PC-9 (cell line): ENCODE data around the gene LTBP3. TPM values are rescaled to one million over a fixed set of nuclear protein-coding genes. Genes with fewer than 3 reads are reported as not detected.

Experiments
- BruUV-seq: library from RNA; stranded (reverse); fragments of 400-500 nt; replicated peaks from 2 replicates; lab custom pipeline; 2021; lab: Mats Ljungman, UMichigan
- CTCF ChIA-PET: fragments of 300-600 bp; sonication (Branson Sonifier 250); formaldehyde crosslinking; loops from one replicate; lab custom pipeline; 2022; ENCODE audit warnings: antibody characterized with exemption; lab: Charles Lee
- POLR2A ChIA-PET: fragments of 300-600 bp; sonication (Branson Sonifier 250); formaldehyde crosslinking; loops from one replicate; lab custom pipeline; 2022; ENCODE audit warnings: antibody characterized with exemption; ENCODE audit not compliant: unreplicated experiment; lab: Charles Lee
- DNase-seq, 2 experiments: peaks; one replicate each; pipeline versions ENCODE4 v3.0.0 to v3.0.0-alpha.2; 2015 to 2022; ENCODE audit warnings: mixed read lengths in 1 of 2
- H2AFZ ChIP-seq: fragments of 200-600 bp; sonication (generic); 2 replicates; pipeline ENCODE4 v1.8.1; 2017; ENCODE audit warnings: antibody characterized with exemption
- H3F3A ChIP-seq: fragments of 200-600 bp; sonication (generic); 2 replicates; pipeline ENCODE4 v1.8.1; 2017; ENCODE audit warnings: antibody characterized with exemption, mild to moderate bottlenecking, low read depth; ENCODE audit not compliant: insufficient read depth
- H3K27ac ChIP-seq: fragments of 200-600 bp; sonication (generic); 2 replicates; pipeline ENCODE4 v1.6.1; 2016; ENCODE audit warnings: mixed run types
- H3K27me3 ChIP-seq: fragments of 200-600 bp; sonication (generic); 2 replicates; pipeline ENCODE4 v1.6.1; 2016; ENCODE audit warnings: low read depth, mixed run types; ENCODE audit not compliant: insufficient read depth
- H3K36me3 ChIP-seq: fragments of 200-600 bp; sonication (generic); 2 replicates; pipeline ENCODE4 v1.6.1; 2016; ENCODE audit warnings: low read depth, mixed run types
- H3K4me1 ChIP-seq: fragments of 200-600 bp; sonication (generic); replicated peaks from 2 replicates; pipeline ENCODE4 v1.6.1; 2016; ENCODE audit warnings: mixed run types; ENCODE audit not compliant: insufficient read depth
- H3K4me2 ChIP-seq: fragments of 200-600 bp; sonication (generic); 2 replicates; pipeline ENCODE4 v1.6.1; 2017; ENCODE audit warnings: mixed run types
- H3K4me3 ChIP-seq: fragments of 200-600 bp; sonication (generic); 2 replicates; pipeline ENCODE4 v1.6.1; 2016; ENCODE audit warnings: mixed run types
- H3K79me2 ChIP-seq: fragments of 200-600 bp; sonication (generic); 2 replicates; pipeline ENCODE4 v1.6.1; 2017; ENCODE audit warnings: low read depth, mixed run types
- H3K9me2 ChIP-seq: fragments of 200-600 bp; sonication (generic); 2 replicates; pipeline ENCODE4 v1.8.1; 2017; ENCODE audit warnings: mild to moderate bottlenecking; ENCODE audit not compliant: insufficient read depth
- H3K9me3 ChIP-seq: fragments of 200-600 bp; sonication (generic); 2 replicates; pipeline ENCODE4 v1.8.1; 2016; ENCODE audit warnings: low read depth; ENCODE audit not compliant: insufficient read depth
- H4K20me1 ChIP-seq: fragments of 200-600 bp; sonication (generic); 2 replicates; pipeline ENCODE4 v1.8.1; 2017; ENCODE audit not compliant: insufficient read depth
- EZH2 ChIP-seq: fragments of 200-600 bp; sonication (generic); IDR thresholded peaks from 2 replicates; pipeline ENCODE4 v1.8.0; 2017; ENCODE audit warnings: antibody characterized with exemption, low read depth
- intact Hi-C: fragments of 100-400 bp; cut with micrococcal nuclease; formaldehyde crosslinking; loops from one replicate; pipeline ENCODE4 v1.10.0; 2022; ENCODE audit not compliant: unreplicated experiment
- total RNA-seq: library from RNA; stranded (reverse); gene quantifications from 2 replicates; pipeline ENCODE4 v1.2.3, GENCODE V29; 2021
- TF ChIP-seq, protein P1 (sequence below): fragments of 200-600 bp; sonication (generic); conservative IDR thresholded peaks from 2 replicates; pipeline ENCODE4 v1.6.1; 2017; ENCODE audit warnings: mixed run types, antibody characterized with exemption, mild to moderate bottlenecking, moderate library complexity

LTBP3 gene
- total RNA-seq, 1 experiment from 2014 or later: 455 TPM

DNA sequence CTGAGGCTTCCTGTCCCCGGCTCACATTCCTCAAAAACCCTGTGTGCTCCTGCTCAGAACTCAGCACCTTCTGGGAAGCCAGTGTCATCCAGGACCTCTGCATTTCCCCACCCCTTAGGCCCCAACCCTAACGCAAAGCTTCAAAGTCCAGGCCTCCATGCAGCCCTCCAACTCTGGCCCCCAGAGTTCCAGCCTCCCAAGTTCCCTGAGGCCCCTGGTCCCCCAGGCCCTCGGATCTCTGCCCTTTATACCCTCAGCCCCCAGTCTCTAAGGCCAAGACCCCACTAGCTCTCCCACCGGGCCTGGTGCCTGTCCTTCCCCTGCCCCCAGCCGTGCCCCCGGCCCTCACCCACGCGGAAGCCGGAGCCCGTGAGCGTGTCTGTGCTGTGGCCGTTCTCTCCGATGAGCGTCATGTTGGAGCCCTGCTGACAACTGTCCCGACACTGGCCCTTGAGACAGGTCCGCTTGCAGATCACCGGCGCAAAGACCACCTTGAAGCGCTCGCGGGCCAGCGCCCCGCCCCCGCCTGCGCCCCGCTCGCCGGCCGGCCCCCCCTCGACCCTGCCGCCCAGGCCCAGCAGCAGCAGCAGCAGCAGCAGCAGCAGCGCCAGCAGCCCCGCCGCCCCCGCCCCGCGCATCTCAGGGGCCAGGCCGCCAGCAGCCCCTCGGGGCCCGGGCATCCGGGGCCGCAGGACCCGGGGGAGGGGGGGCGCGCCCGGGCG is 718 bp downstream of the LTBP3 start:
- peaks cover 80% of the 10 kb centered on the region for H3F3A ChIP-seq
- H3K79me2 ChIP-seq: peaks cover 47% of the 10 kb centered on the region
- no peak for TF ChIP-seq EZH2
- TF ChIP-seq, protein P1, sequence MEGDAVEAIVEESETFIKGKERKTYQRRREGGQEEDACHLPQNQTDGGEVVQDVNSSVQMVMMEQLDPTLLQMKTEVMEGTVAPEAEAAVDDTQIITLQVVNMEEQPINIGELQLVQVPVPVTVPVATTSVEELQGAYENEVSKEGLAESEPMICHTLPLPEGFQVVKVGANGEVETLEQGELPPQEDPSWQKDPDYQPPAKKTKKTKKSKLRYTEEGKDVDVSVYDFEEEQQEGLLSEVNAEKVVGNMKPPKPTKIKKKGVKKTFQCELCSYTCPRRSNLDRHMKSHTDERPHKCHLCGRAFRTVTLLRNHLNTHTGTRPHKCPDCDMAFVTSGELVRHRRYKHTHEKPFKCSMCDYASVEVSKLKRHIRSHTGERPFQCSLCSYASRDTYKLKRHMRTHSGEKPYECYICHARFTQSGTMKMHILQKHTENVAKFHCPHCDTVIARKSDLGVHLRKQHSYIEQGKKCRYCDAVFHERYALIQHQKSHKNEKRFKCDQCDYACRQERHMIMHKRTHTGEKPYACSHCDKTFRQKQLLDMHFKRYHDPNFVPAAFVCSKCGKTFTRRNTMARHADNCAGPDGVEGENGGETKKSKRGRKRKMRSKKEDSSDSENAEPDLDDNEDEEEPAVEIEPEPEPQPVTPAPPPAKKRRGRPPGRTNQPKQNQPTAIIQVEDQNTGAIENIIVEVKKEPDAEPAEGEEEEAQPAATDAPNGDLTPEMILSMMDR: no peak
- ChIA-PET POLR2A (interaction anchor here (0.5 to 0.6 kb wide), 2 partner anchors 9 to 32 kb away, joined by 3 to 13 read pairs; partner anchors contain the start of gene SCYL1), CTCF (interaction anchor here (1.1 kb wide), 1 partner anchor 16 kb away, joined by 3 read pairs; no protein-coding TSS in a partner anchor)
- no peaks in the 10 kb centered on the region for H3K9me3 ChIP-seq
- H2AFZ ChIP-seq: peak overlapping the region; percentile 28; the same call in 1 of the 2 replicates
- H3K4me2 ChIP-seq: peak overlapping the region; percentile 86
- intact Hi-C loops: loop anchor here (5.0 kb wide), 3 partner anchors 135 to 455 kb away; partner anchors contain the start of genes C11orf68, CST6, DRAP1 and NEAT1
- H3K4me3 ChIP-seq: peak overlapping the region; percentile 77
- DNase-seq: no peak
- H3K36me3 ChIP-seq: peaks cover 6% of the 10 kb centered on the region; the same call in 1 of the 2 replicates
- peak overlapping the region; percentile 63 for H3K27ac ChIP-seq
- no peaks in the 10 kb centered on the region for H3K27me3 ChIP-seq
- no peaks in the 10 kb centered on the region for H3K9me2 ChIP-seq
- H3K4me1 ChIP-seq: peaks cover 79% of the 10 kb centered on the region
- H4K20me1 ChIP-seq: peaks cover 7% of the 10 kb centered on the region
- BruUV-seq: no TSS peak

DNA sequence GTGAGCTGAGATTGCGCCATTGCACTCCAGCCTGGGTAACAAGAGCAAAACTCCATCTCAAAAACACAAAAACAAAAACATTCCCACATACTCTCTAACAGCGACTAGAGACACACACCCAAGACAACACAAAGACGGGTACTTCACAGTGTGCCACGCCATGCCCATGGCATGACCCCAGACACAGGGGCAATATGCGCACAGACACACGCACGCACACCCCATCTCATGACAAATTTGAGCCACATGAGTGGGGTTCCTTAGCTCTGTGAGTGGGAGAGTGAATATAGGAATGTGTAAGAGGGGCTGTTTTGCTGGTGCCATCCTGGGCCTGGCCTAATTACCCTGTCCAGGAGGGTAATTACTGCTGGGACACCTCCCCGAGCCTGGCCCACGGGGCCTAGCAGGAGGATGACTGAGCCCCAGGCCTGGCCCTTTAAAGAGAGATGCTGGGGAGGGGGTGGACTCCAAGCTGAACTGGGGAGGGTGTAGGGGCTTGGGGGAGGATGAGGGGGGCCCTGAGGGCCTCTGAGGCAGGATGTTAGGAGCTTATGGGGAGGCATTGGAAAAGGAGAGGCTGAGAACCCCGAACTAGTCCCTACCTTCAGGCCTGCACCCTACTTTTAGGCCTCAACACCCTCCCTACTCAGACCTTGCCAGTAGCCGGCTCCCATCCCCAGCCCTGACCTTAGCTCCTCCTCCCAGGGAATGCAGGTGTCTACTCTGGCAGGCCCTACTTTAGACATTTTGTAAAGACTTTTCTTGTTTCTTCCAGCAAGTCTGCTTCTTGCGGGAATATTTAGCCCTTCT is 1.5 kb downstream of the LTBP3 start:
- Histone ChIP-seq H2AFZ (0 out of 2 replicates have a peak overlapping the region, but pooled peaks have one; percentile 28), H3K79me2 (peaks cover 52% of the 10 kb centered on the region), H3K4me3 (peak overlapping the region; percentile 77), H3F3A (peaks cover 78% of the 10 kb centered on the region), H3K27me3 (no peaks in the 10 kb centered on the region), H3K9me2 (no peaks in the 10 kb centered on the region), H3K36me3 (peaks cover 12% of the 10 kb centered on the region), H3K9me3 (no peaks in the 10 kb centered on the region), H3K4me1 (peaks cover 74% of the 10 kb centered on the region), H4K20me1 (peaks cover 9% of the 10 kb centered on the region), H3K27ac (peak overlapping the region; percentile 63), H3K4me2 (peak overlapping the region; percentile 86)
- TF ChIP-seq EZH2: no peak
- TF ChIP-seq, protein P1: no peak
- intact Hi-C loops: loop anchor here (5.0 kb wide), 3 partner anchors 134 to 456 kb away; partner anchors contain the start of genes C11orf68, CST6, DRAP1 and NEAT1
- peak in 1 of 2 experiments; percentile 57 for DNase-seq
- ChIA-PET POLR2A (interaction anchor here (0.5 to 0.6 kb wide), 3 partner anchors 9 to 137 kb away, joined by 3 to 6 read pairs (median 4); no protein-coding TSS in a partner anchor), CTCF (interaction anchor here (0.6 to 1.1 kb wide), 2 partner anchors 15 to 48 kb away, joined by 3 to 4 read pairs; no protein-coding TSS in a partner anchor)
- TSS peak; percentile 33 for BruUV-seq
